Gastroesophageal sphincter (tissue), 3 donors: ENCODE measurements around the gene ITCH.

Experiments
- EP300 ChIP-seq: sonication (generic); formaldehyde crosslinking; IDR thresholded peaks from one replicate; pipeline ENCODE4 v1.6.1; 2017; ENCODE audit warnings: antibody characterized with exemption, mild to moderate bottlenecking
- POLR2AphosphoS5 ChIP-seq: sonication (generic); formaldehyde crosslinking; IDR thresholded peaks from one replicate; pipeline ENCODE4 v1.6.1; 2017; ENCODE audit warnings: antibody characterized with exemption
- TF ChIP-seq, protein P1 (sequence below), 4 experiments: fragments of 200-600 bp in 2 of 4; fragments of 450-650 bp in 2 of 4; sonication (generic) in 1 of 4; IDR thresholded peaks; one replicate each; pipeline ENCODE4 v1.5.1; 2017 to 2019; ENCODE audit warnings: antibody characterized with exemption in 4 of 4, mild to moderate bottlenecking in 2 of 4, moderate library complexity in 2 of 4

DNA sequence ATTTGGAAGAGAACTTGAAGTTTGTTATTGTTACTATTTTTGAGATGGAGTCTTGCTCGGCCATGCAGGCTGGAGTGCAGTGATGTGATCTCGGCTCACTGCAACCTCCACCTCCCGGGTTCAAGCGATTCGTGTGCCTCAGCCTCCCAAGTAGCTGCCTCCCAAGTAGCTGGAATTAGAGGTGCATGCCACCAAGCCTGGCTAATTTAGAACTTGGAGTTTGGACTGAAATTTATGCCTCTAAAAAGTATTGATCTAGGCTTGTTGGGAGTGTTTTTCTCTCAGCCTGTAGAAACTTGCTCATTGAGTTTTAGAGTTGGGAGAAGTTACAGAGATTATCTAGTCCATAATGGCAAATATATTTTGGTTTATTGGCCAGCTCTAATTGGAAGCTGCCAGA lies 4.1 kb downstream of the ITCH start:
- TF ChIP-seq POLR2AphosphoS5: no peak
- TF ChIP-seq, protein P1, sequence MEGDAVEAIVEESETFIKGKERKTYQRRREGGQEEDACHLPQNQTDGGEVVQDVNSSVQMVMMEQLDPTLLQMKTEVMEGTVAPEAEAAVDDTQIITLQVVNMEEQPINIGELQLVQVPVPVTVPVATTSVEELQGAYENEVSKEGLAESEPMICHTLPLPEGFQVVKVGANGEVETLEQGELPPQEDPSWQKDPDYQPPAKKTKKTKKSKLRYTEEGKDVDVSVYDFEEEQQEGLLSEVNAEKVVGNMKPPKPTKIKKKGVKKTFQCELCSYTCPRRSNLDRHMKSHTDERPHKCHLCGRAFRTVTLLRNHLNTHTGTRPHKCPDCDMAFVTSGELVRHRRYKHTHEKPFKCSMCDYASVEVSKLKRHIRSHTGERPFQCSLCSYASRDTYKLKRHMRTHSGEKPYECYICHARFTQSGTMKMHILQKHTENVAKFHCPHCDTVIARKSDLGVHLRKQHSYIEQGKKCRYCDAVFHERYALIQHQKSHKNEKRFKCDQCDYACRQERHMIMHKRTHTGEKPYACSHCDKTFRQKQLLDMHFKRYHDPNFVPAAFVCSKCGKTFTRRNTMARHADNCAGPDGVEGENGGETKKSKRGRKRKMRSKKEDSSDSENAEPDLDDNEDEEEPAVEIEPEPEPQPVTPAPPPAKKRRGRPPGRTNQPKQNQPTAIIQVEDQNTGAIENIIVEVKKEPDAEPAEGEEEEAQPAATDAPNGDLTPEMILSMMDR (IDR thresholded peaks at IDR 0.05): no peak
- TF ChIP-seq EP300: no peak
